ENCODE data around the gene INPP5A. TPM values are rescaled to one million over a fixed set of nuclear protein-coding genes. Genes with fewer than 3 reads are reported as not detected.

INPP5A gene
- total RNA-seq, 2 donors from 2014 or later: 20.7 to 26.7 TPM

GRCh38 chr10:132805599-132805998 is 268.0 kb downstream of the INPP5A start:
- TF ChIP-seq, protein P1, sequence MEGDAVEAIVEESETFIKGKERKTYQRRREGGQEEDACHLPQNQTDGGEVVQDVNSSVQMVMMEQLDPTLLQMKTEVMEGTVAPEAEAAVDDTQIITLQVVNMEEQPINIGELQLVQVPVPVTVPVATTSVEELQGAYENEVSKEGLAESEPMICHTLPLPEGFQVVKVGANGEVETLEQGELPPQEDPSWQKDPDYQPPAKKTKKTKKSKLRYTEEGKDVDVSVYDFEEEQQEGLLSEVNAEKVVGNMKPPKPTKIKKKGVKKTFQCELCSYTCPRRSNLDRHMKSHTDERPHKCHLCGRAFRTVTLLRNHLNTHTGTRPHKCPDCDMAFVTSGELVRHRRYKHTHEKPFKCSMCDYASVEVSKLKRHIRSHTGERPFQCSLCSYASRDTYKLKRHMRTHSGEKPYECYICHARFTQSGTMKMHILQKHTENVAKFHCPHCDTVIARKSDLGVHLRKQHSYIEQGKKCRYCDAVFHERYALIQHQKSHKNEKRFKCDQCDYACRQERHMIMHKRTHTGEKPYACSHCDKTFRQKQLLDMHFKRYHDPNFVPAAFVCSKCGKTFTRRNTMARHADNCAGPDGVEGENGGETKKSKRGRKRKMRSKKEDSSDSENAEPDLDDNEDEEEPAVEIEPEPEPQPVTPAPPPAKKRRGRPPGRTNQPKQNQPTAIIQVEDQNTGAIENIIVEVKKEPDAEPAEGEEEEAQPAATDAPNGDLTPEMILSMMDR (conservative IDR thresholded peaks at IDR 0.05): no peak
- Histone ChIP-seq H3K9me3 (ENCODE audit: control insufficient read depth, low read length) (no peaks in the 10 kb centered on the region), H3K4me1 (ENCODE audit: control insufficient read depth, insufficient read depth, low read length) (no peaks in the 10 kb centered on the region), H3K36me3 (ENCODE audit: control insufficient read depth, insufficient read depth, low read length) (no peaks in the 10 kb centered on the region), H3K27me3 (ENCODE audit: control insufficient read depth, insufficient read depth, low read length, poor library complexity, severe bottlenecking) (no peaks in the 10 kb centered on the region), H3K9ac (ENCODE audit: extremely low read depth, low read length, poor library complexity, severe bottlenecking) (no peak overlapping the region), H3K4me3 (ENCODE audit: low read length) (no peak overlapping the region), H3K27ac (ENCODE audit: low read depth, low read length) (no peak overlapping the region)
- peak; percentile 32 for DNase-seq
- Mint-ChIP-seq H3K36me3 (ENCODE audit: low read depth) (no peaks in the 10 kb centered on the region), H3K27ac (no peak overlapping the region), H3K4me3 (no peak overlapping the region), H3K9me3 (peaks cover 10% of the 10 kb centered on the region), H3K27me3 (ENCODE audit: insufficient read depth) (no peaks in the 10 kb centered on the region), H3K4me1 (no peaks in the 10 kb centered on the region)
- 89 to 90% methylated on average over 16 to 21 of the region's 21 CpGs for WGBS, 2 experiments (ENCODE audit: insufficient coverage in 1 of 2, insufficient read length in 1 of 2)

GRCh38 chr10:132806110-132806509 is 268.5 kb downstream of the INPP5A start:
- Mint-ChIP-seq H3K9me3 (peaks cover 10% of the 10 kb centered on the region), H3K36me3 (ENCODE audit: low read depth) (no peaks in the 10 kb centered on the region), H3K27ac (no peak overlapping the region), H3K4me1 (no peaks in the 10 kb centered on the region), H3K4me3 (no peak overlapping the region), H3K27me3 (ENCODE audit: insufficient read depth) (no peaks in the 10 kb centered on the region)
- TF ChIP-seq, protein P1 (conservative IDR thresholded peaks at IDR 0.05): no peak
- Histone ChIP-seq H3K9me3 (ENCODE audit: control insufficient read depth, low read length) (no peaks in the 10 kb centered on the region), H3K36me3 (ENCODE audit: control insufficient read depth, insufficient read depth, low read length) (no peaks in the 10 kb centered on the region), H3K9ac (ENCODE audit: extremely low read depth, low read length, poor library complexity, severe bottlenecking) (no peak overlapping the region), H3K4me1 (ENCODE audit: control insufficient read depth, insufficient read depth, low read length) (no peaks in the 10 kb centered on the region), H3K27me3 (ENCODE audit: control insufficient read depth, insufficient read depth, low read length, poor library complexity, severe bottlenecking) (no peaks in the 10 kb centered on the region), H3K27ac (ENCODE audit: low read depth, low read length) (no peak overlapping the region), H3K4me3 (ENCODE audit: low read length) (no peak overlapping the region)
- WGBS, 2 experiments (ENCODE audit: insufficient coverage in 1 of 2, insufficient read length in 1 of 2): 88 to 94% methylated on average over 4 to 7 of the region's 7 CpGs
- no peak for DNase-seq

- DNase-seq: peak; percentile 46
- Histone ChIP-seq H3K4me1 (ENCODE audit: control insufficient read depth, insufficient read depth, low read length) (no peaks in the 10 kb centered on the region), H3K27ac (ENCODE audit: low read depth, low read length) (no peak overlapping the region), H3K36me3 (ENCODE audit: control insufficient read depth, insufficient read depth, low read length) (no peaks in the 10 kb centered on the region), H3K4me3 (ENCODE audit: low read length) (no peak overlapping the region), H3K9me3 (ENCODE audit: control insufficient read depth, low read length) (no peaks in the 10 kb centered on the region), H3K9ac (ENCODE audit: extremely low read depth, low read length, poor library complexity, severe bottlenecking) (no peak overlapping the region), H3K27me3 (ENCODE audit: control insufficient read depth, insufficient read depth, low read length, poor library complexity, severe bottlenecking) (no peaks in the 10 kb centered on the region)
- TF ChIP-seq, protein P1 (conservative IDR thresholded peaks at IDR 0.05): no peak
- Mint-ChIP-seq H3K27ac (no peak overlapping the region), H3K9me3 (peaks cover 8% of the 10 kb centered on the region), H3K4me3 (no peak overlapping the region), H3K36me3 (ENCODE audit: low read depth) (no peaks in the 10 kb centered on the region), H3K4me1 (no peaks in the 10 kb centered on the region), H3K27me3 (ENCODE audit: insufficient read depth) (no peaks in the 10 kb centered on the region)
- WGBS, 2 experiments (ENCODE audit: insufficient coverage in 1 of 2, insufficient read length in 1 of 2): 89 to 90% methylated on average over 24 to 25 of the region's 25 CpGs
Observed at GRCh38 chr10:132806561-132807003, 269.0 kb downstream of the INPP5A start.
